Osteocyte (in vitro differentiated cells): Measurements from ENCODE around the gene DDX10. TPM values are rescaled to one million over a fixed set of nuclear protein-coding genes. Genes with fewer than 3 reads are reported as not detected.
A peak's percentile ranks its signal among the peaks of the same experiment; 100 is the strongest.
"Not testable (repeated sequence)": the region's sequence is repeated elsewhere in the genome, so short reads cannot be mapped to it uniquely, and the experiment has no call there.

Experiments
- DNase-seq: peaks from one replicate; pipeline ENCODE4 v3.0.0; 2021; ENCODE audit warnings: mixed read lengths; ENCODE audit not compliant: unreplicated experiment; ENCODE audit errors: extremely low spot score
- H3K27ac Mint-ChIP-seq: one replicate; pipeline ENCODE4 v1.8.0; 2021; ENCODE audit warnings: mild to moderate bottlenecking, mixed read lengths; ENCODE audit not compliant: unreplicated experiment
- H3K27me3 Mint-ChIP-seq: one replicate; pipeline ENCODE4 v1.8.0; 2021; ENCODE audit warnings: mixed read lengths; ENCODE audit not compliant: unreplicated experiment
- H3K36me3 Mint-ChIP-seq: one replicate; pipeline ENCODE4 v1.8.0; 2021; ENCODE audit warnings: mixed read lengths; ENCODE audit not compliant: unreplicated experiment
- H3K4me1 Mint-ChIP-seq: one replicate; pipeline ENCODE4 v1.8.0; 2021; ENCODE audit warnings: mixed read lengths; ENCODE audit not compliant: unreplicated experiment
- H3K4me3 Mint-ChIP-seq: one replicate; pipeline ENCODE4 v1.8.0; 2021; ENCODE audit warnings: mild to moderate bottlenecking, moderate library complexity, mixed read lengths; ENCODE audit not compliant: unreplicated experiment
- H3K9me3 Mint-ChIP-seq: one replicate; pipeline ENCODE4 v1.8.0; 2021; ENCODE audit warnings: mixed read lengths; ENCODE audit not compliant: unreplicated experiment
- total RNA-seq: library from RNA; stranded (reverse); gene quantifications from 2 replicates; pipeline ENCODE4 v1.2.1, GENCODE V29; 2021
- TF ChIP-seq, protein P1 (sequence below): fragments of 200-600 bp; sonication (generic); IDR thresholded peaks from 2 replicates; pipeline ENCODE4 v1.5.0; 2021; ENCODE audit warnings: antibody characterized with exemption, mild to moderate bottlenecking, moderate library complexity

Gene DDX10
- total RNA-seq, 1 donor from 2014 or later, result 34.6 TPM

DNA sequence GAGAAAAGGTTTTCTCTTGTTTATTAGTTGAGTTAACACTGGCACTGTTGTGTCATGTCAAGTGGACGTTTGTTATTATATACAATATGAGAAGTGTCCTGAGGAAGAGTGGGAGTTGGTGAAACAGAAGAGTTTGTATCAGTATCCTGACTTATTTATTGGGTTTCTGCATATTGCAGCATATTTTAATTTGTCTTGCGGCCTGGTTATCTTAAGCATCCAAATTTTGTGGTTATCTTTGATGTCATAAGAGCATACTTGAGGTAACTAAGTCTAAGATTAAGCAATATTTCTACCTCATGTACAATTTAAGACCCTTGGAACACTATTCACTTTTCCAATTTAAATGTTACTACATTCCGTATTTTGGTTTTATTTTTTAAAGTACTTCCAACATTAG is 103.5 kb downstream of the DDX10 start:
- peaks cover 23% of the 10 kb centered on the region for H3K36me3 Mint-ChIP-seq
- no peak overlapping the region for H3K4me3 Mint-ChIP-seq
- H3K27ac Mint-ChIP-seq, result no peak overlapping the region
- TF ChIP-seq, protein P1, sequence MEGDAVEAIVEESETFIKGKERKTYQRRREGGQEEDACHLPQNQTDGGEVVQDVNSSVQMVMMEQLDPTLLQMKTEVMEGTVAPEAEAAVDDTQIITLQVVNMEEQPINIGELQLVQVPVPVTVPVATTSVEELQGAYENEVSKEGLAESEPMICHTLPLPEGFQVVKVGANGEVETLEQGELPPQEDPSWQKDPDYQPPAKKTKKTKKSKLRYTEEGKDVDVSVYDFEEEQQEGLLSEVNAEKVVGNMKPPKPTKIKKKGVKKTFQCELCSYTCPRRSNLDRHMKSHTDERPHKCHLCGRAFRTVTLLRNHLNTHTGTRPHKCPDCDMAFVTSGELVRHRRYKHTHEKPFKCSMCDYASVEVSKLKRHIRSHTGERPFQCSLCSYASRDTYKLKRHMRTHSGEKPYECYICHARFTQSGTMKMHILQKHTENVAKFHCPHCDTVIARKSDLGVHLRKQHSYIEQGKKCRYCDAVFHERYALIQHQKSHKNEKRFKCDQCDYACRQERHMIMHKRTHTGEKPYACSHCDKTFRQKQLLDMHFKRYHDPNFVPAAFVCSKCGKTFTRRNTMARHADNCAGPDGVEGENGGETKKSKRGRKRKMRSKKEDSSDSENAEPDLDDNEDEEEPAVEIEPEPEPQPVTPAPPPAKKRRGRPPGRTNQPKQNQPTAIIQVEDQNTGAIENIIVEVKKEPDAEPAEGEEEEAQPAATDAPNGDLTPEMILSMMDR, result no peak
- H3K4me1 Mint-ChIP-seq, result no peaks in the 10 kb centered on the region
- DNase-seq, result no peak
- peaks cover 19% of the 10 kb centered on the region for H3K9me3 Mint-ChIP-seq
- no peaks in the 10 kb centered on the region for H3K27me3 Mint-ChIP-seq

DNA sequence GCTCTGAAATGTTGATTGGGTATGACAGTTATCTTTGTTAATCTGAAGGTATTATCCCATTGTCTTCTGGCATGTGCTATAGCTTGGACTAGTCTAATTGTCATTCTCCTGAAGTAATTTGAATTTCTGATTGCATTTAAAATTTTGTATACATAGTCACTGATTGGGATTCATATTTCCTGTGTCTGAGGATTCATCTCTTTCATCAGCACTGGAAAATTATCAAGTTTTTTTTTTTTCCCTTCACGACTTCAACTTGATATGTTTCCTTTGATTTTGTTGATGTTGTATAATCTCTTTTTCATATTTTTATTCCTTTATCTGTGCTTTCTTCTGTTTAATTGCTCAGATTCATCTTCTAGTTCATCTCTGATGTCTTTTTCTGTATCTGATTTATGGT is 104.1 kb downstream of the DDX10 start:
- Mint-ChIP-seq H3K27ac (no peak overlapping the region), H3K4me3 (no peak overlapping the region), H3K9me3 (peaks cover 19% of the 10 kb centered on the region), H3K27me3 (no peaks in the 10 kb centered on the region), H3K36me3 (peaks cover 23% of the 10 kb centered on the region), H3K4me1 (peaks cover 1% of the 10 kb centered on the region)
- TF ChIP-seq, protein P1, result no peak
- no peak for DNase-seq

DNA sequence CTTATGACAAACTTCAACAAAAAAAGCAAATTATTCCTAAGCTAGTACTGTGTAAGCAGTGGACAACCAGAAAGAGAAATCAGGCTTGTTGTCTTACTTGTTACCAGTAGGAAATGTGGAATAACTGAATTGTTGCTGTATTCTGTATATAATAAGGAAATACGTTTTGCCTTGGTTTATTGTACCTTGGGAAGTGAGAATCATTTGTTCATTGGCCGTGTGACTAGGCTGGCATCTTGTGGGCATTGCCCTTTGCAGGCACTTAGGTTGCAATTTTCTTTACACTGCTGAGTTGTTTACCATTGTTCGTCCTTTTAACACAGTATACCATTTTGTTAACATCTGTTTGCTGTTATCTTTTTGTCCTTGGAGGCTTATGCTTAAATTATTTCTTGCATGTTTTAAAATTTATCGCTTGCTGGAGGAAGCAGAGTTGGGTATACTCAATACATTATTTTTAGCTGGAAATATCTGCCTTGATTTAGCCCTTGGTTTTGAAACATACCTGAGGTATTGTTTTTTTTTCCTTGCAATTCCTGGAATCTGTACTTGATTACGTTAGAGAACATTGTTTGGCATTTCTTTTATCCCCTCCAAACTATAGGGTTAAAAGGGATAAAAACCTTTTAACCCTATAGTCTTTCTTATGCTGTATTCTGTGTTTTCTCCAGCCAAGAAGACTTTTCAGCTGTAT is 109.3 kb downstream of the DDX10 start:
- TF ChIP-seq, protein P1, result no peak
- peaks cover 22% of the 10 kb centered on the region for H3K36me3 Mint-ChIP-seq
- peaks cover 19% of the 10 kb centered on the region for H3K9me3 Mint-ChIP-seq
- H3K4me1 Mint-ChIP-seq, result peaks cover 13% of the 10 kb centered on the region
- H3K4me3 Mint-ChIP-seq, result no peak overlapping the region
- H3K27ac Mint-ChIP-seq, result peak overlapping the region; percentile 28
- no peak for DNase-seq
- H3K27me3 Mint-ChIP-seq, result no peaks in the 10 kb centered on the region

DNA sequence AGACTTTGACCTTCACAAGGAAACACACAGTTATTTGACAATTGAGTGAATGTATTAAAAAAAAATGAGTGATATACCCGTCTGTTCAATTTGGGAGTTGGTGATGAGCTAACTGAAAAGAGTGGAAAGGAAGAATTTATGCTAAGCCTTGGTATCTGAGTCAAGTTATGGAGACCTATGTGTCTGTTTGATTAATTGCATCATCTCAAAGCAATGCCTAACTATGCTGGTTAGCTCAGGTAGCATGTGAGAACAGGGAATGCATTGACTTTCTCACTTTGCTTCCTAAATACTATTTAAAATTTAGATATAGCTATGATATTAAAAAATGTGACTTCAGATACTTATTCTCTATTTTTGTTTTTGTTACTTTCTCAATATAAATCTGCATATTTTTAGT is 110.5 kb downstream of the DDX10 start:
- Mint-ChIP-seq H3K36me3 (peaks cover 18% of the 10 kb centered on the region), H3K4me3 (no peak overlapping the region), H3K9me3 (peaks cover 15% of the 10 kb centered on the region), H3K27ac (no peak overlapping the region), H3K27me3 (no peaks in the 10 kb centered on the region), H3K4me1 (peaks cover 13% of the 10 kb centered on the region)
- DNase-seq, result no peak
- TF ChIP-seq, protein P1, result no peak

DNA sequence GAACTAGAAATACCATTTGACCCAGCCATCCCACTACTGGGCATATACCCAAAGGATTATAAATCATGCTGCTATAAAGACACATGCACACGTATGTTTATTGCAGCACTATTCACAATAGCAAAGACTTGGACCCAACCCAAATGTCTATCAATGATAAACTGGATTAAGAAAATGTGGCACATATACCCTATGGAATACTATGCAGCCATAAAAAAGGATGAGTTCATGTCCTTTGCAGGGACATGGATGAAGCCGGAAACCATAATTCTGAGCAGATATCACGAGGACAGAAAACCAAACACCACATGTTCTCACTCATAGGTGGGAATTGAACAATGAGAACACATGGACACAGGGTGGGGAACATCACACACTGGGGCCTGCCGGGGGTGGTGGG is 114.3 kb downstream of the DDX10 start:
- not testable (repeated sequence) for DNase-seq, H3K27ac Mint-ChIP-seq, H3K36me3 Mint-ChIP-seq, H3K27me3 Mint-ChIP-seq, H3K9me3 Mint-ChIP-seq, H3K4me3 Mint-ChIP-seq
- H3K4me1 Mint-ChIP-seq, result peaks cover 10% of the 10 kb centered on the region
